Gastroesophageal sphincter (tissue), 4 donors: ENCODE data around the gene BAZ2B. TPM values are rescaled to one million over a fixed set of nuclear protein-coding genes. Genes with fewer than 3 reads are reported as not detected.

Source experiments
- ATAC-seq: fragments of 150-250 bp; one replicate; pipeline ENCODE4 v1.9.1; 2016; ENCODE audit warnings: mild to moderate bottlenecking, moderate library complexity
- H3K27ac ChIP-seq, 4 donors: fragments of 200-600 bp; sonication (generic) in 3 of 4; 1 replicate in 3 of 4; 2 replicates in 1 of 4; pipeline ENCODE4 v1.5.1; 2016 to 2019
- H3K27me3 ChIP-seq: fragments of 200-600 bp; sonication (generic); one replicate; pipeline ENCODE4 v1.5.1; 2019
- H3K36me3 ChIP-seq, 2 donors: fragments of 200-600 bp; sonication (generic); one replicate each; pipeline ENCODE4 v1.5.1; 2019; ENCODE audit warnings: control low read depth in 1 of 2
- H3K4me1 ChIP-seq, 3 donors: fragments of 200-600 bp; sonication (generic); 1 replicate in 2 of 3; 2 replicates in 1 of 3; pipeline ENCODE4 v1.5.1; 2016 to 2019; ENCODE audit warnings: control low read depth in 2 of 3
- H3K4me3 ChIP-seq, 2 donors: fragments of 200-600 bp; sonication (generic); one replicate each; pipeline ENCODE4 v1.5.1; 2019; ENCODE audit warnings: mild to moderate bottlenecking in 1 of 2, moderate library complexity in 1 of 2
- H3K9me3 ChIP-seq, 3 donors: fragments of 200-600 bp; sonication (generic); one replicate each; pipeline ENCODE4 v1.5.1; 2017 to 2019; ENCODE audit warnings: control low read depth in 2 of 3
- CTCF ChIP-seq, 4 experiments: fragments of 200-600 bp in 2 of 4; fragments of 450-650 bp in 2 of 4; sonication (generic) in 1 of 4; IDR thresholded peaks; one replicate each; pipeline ENCODE4 v1.5.1; 2017 to 2019; ENCODE audit warnings: antibody characterized with exemption in 4 of 4, mild to moderate bottlenecking in 2 of 4, moderate library complexity in 2 of 4
- EP300 ChIP-seq: sonication (generic); formaldehyde crosslinking; IDR thresholded peaks from one replicate; pipeline ENCODE4 v1.6.1; 2017; ENCODE audit warnings: antibody characterized with exemption, mild to moderate bottlenecking
- POLR2A ChIP-seq, 2 donors: fragments of 450-650 bp; IDR thresholded peaks; one replicate each; pipeline ENCODE4 v1.6.1; 2017; ENCODE audit warnings: antibody characterized with exemption in 2 of 2, mild to moderate bottlenecking in 2 of 2, moderate library complexity in 1 of 2
- POLR2AphosphoS5 ChIP-seq: sonication (generic); formaldehyde crosslinking; IDR thresholded peaks from one replicate; pipeline ENCODE4 v1.6.1; 2017; ENCODE audit warnings: antibody characterized with exemption
- WGBS, 2 donors: methylation state at CpG; one replicate each; pipeline ENCODE4 v1.1.5; 2018; ENCODE audit warnings: low coverage in 1 of 2; 5-methylcytosine and 5-hydroxymethylcytosine counted together
- total RNA-seq, 4 donors: library from RNA; depleted of rRNA; stranded (reverse); fragments of >200 nt; gene quantifications; one replicate each; pipeline ENCODE4 v1.1.0, GENCODE V29; 2016

BAZ2B gene
- total RNA-seq, 4 donors from 2014 or later = 77.9 to 198 (median 113) TPM

GRCh38 chr2:159462201-159462785 lies 154.1 kb downstream of the BAZ2B start:
- 94 to 97% methylated on average over 9 of the region's 9 CpGs for WGBS, 2 donors
- no peak for ATAC-seq

GRCh38 chr2:159461076-159461475 lies 155.3 kb downstream of the BAZ2B start:
- TF ChIP-seq POLR2A (IDR thresholded peaks at IDR 0.05) (no peak), CTCF (IDR thresholded peaks at IDR 0.05) (no peak), POLR2AphosphoS5 (no peak), EP300 (no peak)
- H3K4me3 ChIP-seq = no peak overlapping the region
- WGBS, 2 donors = 49 to 77% methylated on average over 1 to 2 of the region's 2 CpGs
- H3K27me3 ChIP-seq = no peaks in the 10 kb centered on the region
- H3K36me3 ChIP-seq = no peaks in the 10 kb centered on the region
- no peak for ATAC-seq
- no peaks in the 10 kb centered on the region for H3K9me3 ChIP-seq
- H3K4me1 ChIP-seq = peaks cover 0 to 42% (median 4%) of the 10 kb centered on the region in 3 donors
- no peak overlapping the region for H3K27ac ChIP-seq

More at GRCh38 chr2:159462201-159462785, 154.1 kb downstream of the BAZ2B start:
- no peak for TF ChIP-seq EP300
- Histone ChIP-seq H3K4me3 (no peak overlapping the region), H3K9me3 (no peaks in the 10 kb centered on the region), H3K4me1 (peaks cover 0 to 30% (median 0%) of the 10 kb centered on the region in 3 donors), H3K27ac (no peak overlapping the region), H3K27me3 (no peaks in the 10 kb centered on the region), H3K36me3 (no peaks in the 10 kb centered on the region)

GRCh38 chr2:159460227-159460626 lies 156.1 kb downstream of the BAZ2B start:
- Histone ChIP-seq H3K9me3 (no peaks in the 10 kb centered on the region), H3K4me1 (peaks cover 2 to 46% (median 4%) of the 10 kb centered on the region in 3 donors), H3K4me3 (no peak overlapping the region), H3K27ac (no peak overlapping the region), H3K36me3 (no peaks in the 10 kb centered on the region), H3K27me3 (no peaks in the 10 kb centered on the region)
- TF ChIP-seq EP300 = no peak
- TF ChIP-seq POLR2A (IDR thresholded peaks at IDR 0.05) = no peak
- no peak for TF ChIP-seq POLR2AphosphoS5
- TF ChIP-seq CTCF (IDR thresholded peaks at IDR 0.05) = no peak
- WGBS, 2 donors = 60 to 74% methylated on average over 1 of the region's 1 CpG
- no peak for ATAC-seq

GRCh38 chr2:159459279-159459678 lies 157.1 kb downstream of the BAZ2B start:
- Histone ChIP-seq H3K27ac (no peak overlapping the region), H3K9me3 (no peaks in the 10 kb centered on the region), H3K36me3 (no peaks in the 10 kb centered on the region), H3K4me3 (no peak overlapping the region), H3K4me1 (peaks cover 3 to 51% (median 4%) of the 10 kb centered on the region in 3 donors), H3K27me3 (no peaks in the 10 kb centered on the region)
- ATAC-seq = no peak
- WGBS, 2 donors = 60 to 74% methylated on average over 1 of the region's 1 CpG
- TF ChIP-seq CTCF (IDR thresholded peaks at IDR 0.05) (no peak), POLR2A (IDR thresholded peaks at IDR 0.05) (no peak), POLR2AphosphoS5 (no peak), EP300 (no peak)

- no peaks in the 10 kb centered on the region for H3K36me3 ChIP-seq
- H3K4me1 ChIP-seq = peaks cover 3 to 51% (median 4%) of the 10 kb centered on the region in 3 donors
- TF ChIP-seq POLR2AphosphoS5 (no peak), EP300 (no peak), CTCF (IDR thresholded peaks at IDR 0.05) (no peak), POLR2A (IDR thresholded peaks at IDR 0.05) (no peak)
- no peak overlapping the region for H3K4me3 ChIP-seq
- no peaks in the 10 kb centered on the region for H3K27me3 ChIP-seq
- no peaks in the 10 kb centered on the region for H3K9me3 ChIP-seq
- H3K27ac ChIP-seq = peak overlapping the region in 1 of 4 donors; percentile 9
- no peak for ATAC-seq
- 31 to 75% methylated on average over 1 of the region's 1 CpG for WGBS, 2 donors
Observed at GRCh38 chr2:159457589-159457988, 158.8 kb downstream of the BAZ2B start.
